Left ventricle myocardium superior (tissue), 1 donor: Measurements from ENCODE around the gene TULP1. TPM values are rescaled to one million over a fixed set of nuclear protein-coding genes. Genes with fewer than 3 reads are reported as not detected.
A peak's percentile ranks its signal among the peaks of the same experiment; 100 is the strongest.

Source experiments
- ATAC-seq: fragments of 200-7000 bp; cut with Tn5 transposase; one replicate; pipeline ENCODE4 v1.9.1; 2020; ENCODE audit warnings: mild to moderate bottlenecking, moderate library complexity
- DNase-seq: peaks from one replicate; pipeline ENCODE4 v3.0.0-alpha.2; 2020
- intact Hi-C: fragments of 100-400 bp; cut with micrococcal nuclease; formaldehyde crosslinking; loops from one replicate; pipeline ENCODE4 v1.11.0; 2022
- total RNA-seq: library from RNA; stranded (reverse); fragmentation: NEBNext Ultra II Directional; extraction: Animal tissue kit (Norgen Biotek cat#: 25700); gene quantifications from one replicate; pipeline ENCODE4 v1.2.1, GENCODE V29; 2021
- donor health status: DM: no; HTN: yes; CAD: no; lungs with severe emphysema.

The TULP1 gene
- total RNA-seq, 1 donor from 2014 or later, result not detected

GRCh38 chr6:35487658-35488516, 24.8 kb downstream of the TULP1 start:
- DNase-seq (no peak), ATAC-seq (no peak)
- intact Hi-C loops, result no loop called here

GRCh38 chr6:35486005-35486925, 26.4 kb downstream of the TULP1 start:
- intact Hi-C loops, result no loop called here
- DNase-seq, result peak; percentile 76
- ATAC-seq, result peak; percentile 34

DNA sequence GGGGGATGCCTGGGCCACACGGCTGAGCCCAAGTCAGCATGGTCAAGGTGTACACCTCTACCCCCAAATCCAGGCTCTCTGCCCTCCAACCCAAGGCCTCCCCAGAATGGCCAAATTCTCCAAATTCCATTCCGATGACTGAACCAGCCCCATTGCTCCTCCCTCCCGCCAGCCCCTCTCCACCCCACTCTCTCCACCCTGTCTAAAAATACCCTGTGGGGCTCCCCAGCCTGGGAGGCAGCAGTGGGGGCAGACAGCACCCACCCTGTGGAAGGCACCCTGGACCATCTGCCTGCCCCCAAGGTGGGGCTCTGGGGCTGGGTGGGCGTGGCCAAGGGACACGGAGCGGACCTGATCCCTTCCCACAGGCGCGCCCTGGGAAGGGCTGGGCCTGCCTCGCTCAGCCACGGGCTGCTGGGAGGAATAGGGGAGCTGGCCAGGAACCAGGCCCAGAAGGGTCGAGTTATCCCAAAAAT, 27.3 kb downstream of the TULP1 start:
- DNase-seq (peak; percentile 62), ATAC-seq (peak; percentile 24)
- intact Hi-C loops, result no loop called here

GRCh38 chr6:35484921-35485392, 27.7 kb downstream of the TULP1 start:
- intact Hi-C loops, result no loop called here
- no peak for ATAC-seq
- DNase-seq, result no peak

GRCh38 chr6:35483893-35484645, 28.6 kb downstream of the TULP1 start:
- ATAC-seq (no peak), DNase-seq (no peak)
- intact Hi-C loops, result no loop called here

- ATAC-seq (no peak), DNase-seq (no peak)
- intact Hi-C loops, result no loop called here
Observed at GRCh38 chr6:35483490-35483889, 29.2 kb downstream of the TULP1 start.

GRCh38 chr6:35483062-35483461, 29.6 kb downstream of the TULP1 start:
- intact Hi-C loops, result no loop called here
- ATAC-seq (no peak), DNase-seq (no peak)

DNA sequence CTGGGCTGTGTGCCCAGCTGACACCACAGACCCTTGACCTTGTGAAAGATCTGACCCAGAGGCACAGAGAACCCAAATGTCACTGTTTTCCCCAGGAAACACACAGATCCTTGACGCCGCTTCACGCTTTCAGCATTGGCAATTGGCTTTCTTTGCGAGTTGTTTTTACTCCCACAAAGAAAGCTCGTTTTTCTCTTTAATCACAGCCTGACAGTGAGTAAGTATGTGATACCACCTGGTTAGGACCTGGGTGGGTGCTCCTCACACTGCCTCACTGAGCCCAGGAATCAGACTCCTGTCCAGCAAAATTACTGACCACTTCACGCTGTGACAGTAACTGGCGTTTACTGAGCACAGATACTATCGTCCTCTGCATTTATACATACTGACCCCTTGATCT, 31.5 kb downstream of the TULP1 start:
- DNase-seq (no peak), ATAC-seq (no peak)
- intact Hi-C loops, result no loop called here

DNA sequence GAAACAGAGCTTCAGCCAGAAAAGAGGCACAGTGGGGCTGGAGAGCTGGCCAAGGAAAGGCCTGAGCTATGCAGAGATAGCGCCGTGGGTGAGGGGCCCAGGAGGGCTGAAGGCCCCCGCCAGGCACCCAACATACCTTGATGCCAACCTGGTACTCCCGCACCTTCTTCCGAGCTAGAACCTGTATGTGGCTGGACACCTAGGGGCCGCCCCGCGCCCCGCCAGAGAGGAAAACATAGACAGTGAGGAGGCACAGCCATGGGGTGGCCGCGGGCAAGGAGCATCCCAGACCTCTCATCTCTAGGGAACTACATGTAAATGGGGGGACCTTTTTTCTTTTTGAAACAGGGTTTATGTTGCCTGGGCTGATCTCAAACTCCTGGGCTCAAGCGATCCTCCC, 32.5 kb downstream of the TULP1 start:
- ATAC-seq, result no peak
- intact Hi-C loops, result no loop called here
- DNase-seq, result no peak

DNA sequence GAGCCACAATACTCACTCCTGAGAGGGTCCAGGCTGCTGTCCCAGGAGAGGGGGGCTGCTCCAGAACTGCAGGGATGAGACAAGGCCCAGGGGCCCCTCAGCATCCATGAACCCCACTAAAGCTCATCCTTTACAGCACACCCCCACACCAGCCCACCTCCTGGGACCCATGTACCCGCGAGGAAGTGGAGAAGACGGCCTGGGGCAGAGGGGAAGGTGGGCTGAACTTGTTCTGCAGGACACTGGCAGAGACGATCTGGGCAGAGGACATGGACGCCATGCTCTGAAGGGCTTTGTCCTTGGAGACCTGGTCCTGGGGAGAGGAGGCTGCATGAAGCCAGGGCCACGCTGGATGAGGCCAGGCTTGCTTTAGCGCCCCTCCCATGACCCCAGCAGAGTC, 34.4 kb downstream of the TULP1 start:
- intact Hi-C loops, result no loop called here
- ATAC-seq (no peak), DNase-seq (no peak)

DNA sequence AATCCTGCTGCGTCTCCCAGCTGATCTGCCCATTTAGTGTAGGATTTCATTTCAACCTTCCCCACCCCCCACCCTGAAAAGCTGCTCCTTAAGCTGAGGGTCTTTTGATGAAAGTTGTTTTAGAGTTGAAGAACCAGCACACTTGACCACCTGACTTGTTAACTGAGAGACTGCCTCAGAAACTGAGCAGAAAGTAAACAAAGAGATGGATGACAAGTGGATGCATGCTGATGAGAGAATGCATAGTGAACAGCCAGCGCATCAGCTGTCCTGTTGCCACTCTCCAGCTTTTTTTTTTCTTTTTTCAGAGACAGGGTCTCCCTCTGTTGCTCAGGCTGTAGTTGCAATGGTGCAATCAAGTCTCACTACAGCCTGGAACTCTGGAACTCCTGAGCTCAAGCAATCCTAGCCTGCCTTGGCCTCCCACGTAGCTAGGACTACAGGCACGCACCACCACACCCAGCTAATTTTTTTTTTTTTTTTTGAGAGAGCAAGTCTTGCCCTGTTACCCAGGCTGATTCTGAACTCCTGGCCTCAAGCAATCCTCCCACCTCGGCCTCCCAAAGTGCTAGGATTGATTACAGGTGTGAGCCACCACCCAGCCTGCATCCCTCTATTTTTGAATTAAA, 35.0 kb downstream of the TULP1 start:
- ATAC-seq (no peak), DNase-seq (no peak)
- intact Hi-C loops, result no loop called here

- ATAC-seq (no peak), DNase-seq (no peak)
- intact Hi-C loops, result no loop called here
Observed at GRCh38 chr6:35477028-35477427, 35.7 kb downstream of the TULP1 start.

DNA sequence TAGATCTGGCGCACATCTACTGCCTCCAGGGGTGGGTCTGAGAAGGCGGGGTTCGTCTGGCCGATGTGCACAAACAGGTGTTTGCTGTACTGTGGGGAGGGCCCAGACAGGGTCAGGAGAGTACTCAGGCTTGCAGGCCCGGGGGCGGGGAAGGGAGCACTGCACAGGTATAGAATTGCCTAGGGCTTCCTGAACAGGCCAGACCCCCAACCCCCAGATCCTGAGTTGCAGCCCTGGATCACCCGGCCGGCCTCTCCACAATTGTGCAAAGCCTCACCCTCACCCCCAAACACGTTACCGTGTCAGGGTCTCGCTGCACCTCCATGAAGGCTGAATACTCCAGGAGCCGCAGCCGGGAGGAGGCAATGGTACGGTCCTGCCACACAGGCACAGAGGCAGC, 36.7 kb downstream of the TULP1 start:
- intact Hi-C loops, result no loop called here
- ATAC-seq (no peak), DNase-seq (no peak)

DNA sequence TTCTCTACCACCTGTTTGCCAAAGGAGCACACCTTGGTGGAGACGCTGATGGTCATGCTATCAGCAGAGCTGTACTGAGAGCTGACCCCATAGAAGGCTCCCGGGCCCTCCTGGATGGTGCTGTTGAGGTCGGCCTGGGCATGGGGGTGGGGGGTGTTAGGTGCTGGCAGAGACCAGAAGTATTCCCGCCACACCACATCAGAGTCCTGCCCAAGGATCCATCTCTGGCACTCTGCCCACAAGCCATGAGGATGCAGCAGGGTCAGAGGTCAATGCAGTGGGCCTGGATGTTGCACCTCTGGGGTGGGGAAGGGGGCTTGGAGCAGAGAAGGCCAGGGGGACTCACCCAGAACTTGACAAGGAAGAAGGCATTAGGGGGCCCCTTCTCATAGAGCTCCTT, 37.1 kb downstream of the TULP1 start:
- ATAC-seq, result no peak
- intact Hi-C loops, result no loop called here
- no peak for DNase-seq

DNA sequence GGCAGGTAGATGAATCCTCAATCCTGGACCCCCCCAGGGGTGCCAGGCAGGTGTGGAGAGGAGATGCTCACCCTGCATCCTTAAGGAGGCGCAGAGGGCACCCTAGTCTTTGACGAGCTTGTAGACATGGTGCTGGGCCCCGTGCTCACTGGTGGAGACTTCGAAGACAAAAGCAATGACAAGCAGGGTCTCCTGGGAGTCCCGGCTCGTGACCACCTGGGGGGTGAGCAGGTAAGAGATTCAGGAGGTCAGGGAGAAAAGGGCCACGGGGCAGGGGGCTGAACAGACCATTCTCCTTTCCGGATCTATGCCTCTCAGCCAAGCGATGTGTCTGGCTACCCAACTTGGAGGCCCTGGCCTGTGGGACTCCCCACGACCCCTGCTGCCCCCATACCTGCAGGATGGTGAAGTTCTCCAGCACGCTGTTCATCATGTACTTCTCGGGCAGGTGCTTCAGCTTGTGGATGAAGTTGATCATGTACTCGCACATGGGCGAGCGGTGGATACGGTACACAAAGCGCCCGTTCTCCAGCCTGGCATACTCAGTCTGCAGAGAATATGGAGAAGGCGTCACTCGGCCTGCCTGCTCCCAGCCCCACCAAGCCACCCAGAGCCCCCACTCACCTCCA, 37.6 kb downstream of the TULP1 start:
- ATAC-seq (no peak), DNase-seq (no peak)
- intact Hi-C loops, result no loop called here

DNA sequence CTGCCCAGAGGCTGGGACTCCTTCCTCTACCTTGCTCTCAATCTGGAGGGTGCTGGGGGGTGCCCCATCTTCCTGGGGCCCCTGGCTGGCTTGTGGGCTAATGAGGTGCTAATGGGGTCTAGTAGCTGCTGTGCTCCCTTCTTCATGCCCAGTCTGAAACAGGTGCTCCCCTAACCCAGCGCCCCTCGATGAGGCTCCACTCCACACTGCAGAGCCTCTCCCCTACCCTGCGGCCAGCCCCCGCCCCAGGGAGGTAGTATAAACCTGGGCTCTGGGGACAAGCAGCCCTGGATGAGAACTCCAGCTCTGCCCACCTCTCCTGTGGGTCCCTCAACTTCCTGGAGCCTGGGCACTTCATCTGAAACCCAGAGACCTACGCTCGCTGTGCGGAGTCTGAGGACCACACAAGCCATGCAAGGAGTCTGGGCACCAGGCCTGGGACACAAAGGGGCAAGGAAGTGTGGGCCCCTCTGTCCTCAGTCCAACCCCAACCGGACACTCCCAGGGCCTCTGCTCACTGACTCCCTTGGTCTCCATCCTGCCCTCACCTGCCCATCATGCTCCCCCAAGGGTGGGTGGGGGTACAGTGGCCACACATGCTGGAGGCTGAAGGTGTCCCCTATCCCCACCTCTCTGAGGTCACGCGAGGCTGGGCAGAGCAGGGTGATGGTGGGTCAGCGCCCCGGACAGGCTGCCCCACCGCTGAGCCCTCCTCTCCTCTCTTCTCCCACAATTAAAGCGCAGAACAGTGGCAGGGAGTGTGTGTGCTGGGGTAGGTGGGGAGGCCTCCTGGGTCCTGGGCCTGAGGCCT, 38.4 kb downstream of the TULP1 start:
- intact Hi-C loops, result no loop called here
- ATAC-seq, result peak; percentile 2
- DNase-seq, result no peak

GRCh38 chr6:35473850-35474130, 38.9 kb downstream of the TULP1 start:
- no peak for DNase-seq
- intact Hi-C loops, result no loop called here

More at GRCh38 chr6:35473850-35474130, 38.9 kb downstream of the TULP1 start:
- ATAC-seq, result no peak
